Measurements from ENCODE around the gene DNTT. TPM values are rescaled to one million over a fixed set of nuclear protein-coding genes. Genes with fewer than 3 reads are reported as not detected.

The DNTT gene
- total RNA-seq, 1 donor from 2014 or later: not detected

DNA sequence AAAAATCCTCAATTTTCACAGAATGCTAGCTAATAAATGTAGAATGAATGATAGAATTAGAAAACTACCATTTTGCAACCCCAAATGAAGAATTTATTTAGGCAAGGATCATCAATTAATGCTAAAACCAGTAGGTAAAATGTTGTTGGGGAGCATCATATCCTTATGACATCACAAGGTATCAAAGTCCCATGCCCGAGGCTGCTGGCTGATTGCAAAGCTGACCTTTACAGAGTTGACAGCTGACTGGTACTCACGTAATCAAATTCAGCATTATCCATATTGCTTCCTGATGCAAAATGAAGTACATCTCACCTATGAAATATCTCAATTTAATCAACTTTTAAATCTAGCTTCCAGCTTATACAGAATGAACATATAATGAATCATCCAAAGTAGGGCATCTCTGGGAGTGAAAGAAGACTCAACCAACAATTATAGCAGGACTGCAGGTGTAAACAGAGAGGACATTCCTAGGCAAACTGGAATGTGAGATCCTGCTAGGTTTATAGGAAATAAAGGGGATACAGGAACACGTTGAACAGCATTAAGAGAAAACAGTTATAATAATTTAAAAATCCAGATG is 22.7 kb upstream of the DNTT start:
- Mint-ChIP-seq H3K9me3 (ENCODE audit: unreplicated experiment) (no peaks in the 10 kb centered on the region), H3K27me3 (ENCODE audit: unreplicated experiment) (peaks cover 3% of the 10 kb centered on the region), H3K4me1 (ENCODE audit: low read depth, unreplicated experiment) (no peaks in the 10 kb centered on the region), H3K36me3 (ENCODE audit: unreplicated experiment) (no peaks in the 10 kb centered on the region), H3K27ac (ENCODE audit: unreplicated experiment) (no peak overlapping the region), H3K4me3 (ENCODE audit: unreplicated experiment) (no peak overlapping the region)
- TF ChIP-seq, protein P1, sequence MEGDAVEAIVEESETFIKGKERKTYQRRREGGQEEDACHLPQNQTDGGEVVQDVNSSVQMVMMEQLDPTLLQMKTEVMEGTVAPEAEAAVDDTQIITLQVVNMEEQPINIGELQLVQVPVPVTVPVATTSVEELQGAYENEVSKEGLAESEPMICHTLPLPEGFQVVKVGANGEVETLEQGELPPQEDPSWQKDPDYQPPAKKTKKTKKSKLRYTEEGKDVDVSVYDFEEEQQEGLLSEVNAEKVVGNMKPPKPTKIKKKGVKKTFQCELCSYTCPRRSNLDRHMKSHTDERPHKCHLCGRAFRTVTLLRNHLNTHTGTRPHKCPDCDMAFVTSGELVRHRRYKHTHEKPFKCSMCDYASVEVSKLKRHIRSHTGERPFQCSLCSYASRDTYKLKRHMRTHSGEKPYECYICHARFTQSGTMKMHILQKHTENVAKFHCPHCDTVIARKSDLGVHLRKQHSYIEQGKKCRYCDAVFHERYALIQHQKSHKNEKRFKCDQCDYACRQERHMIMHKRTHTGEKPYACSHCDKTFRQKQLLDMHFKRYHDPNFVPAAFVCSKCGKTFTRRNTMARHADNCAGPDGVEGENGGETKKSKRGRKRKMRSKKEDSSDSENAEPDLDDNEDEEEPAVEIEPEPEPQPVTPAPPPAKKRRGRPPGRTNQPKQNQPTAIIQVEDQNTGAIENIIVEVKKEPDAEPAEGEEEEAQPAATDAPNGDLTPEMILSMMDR (IDR thresholded peaks at IDR 0.05; ENCODE audit: partially characterized antibody, unreplicated experiment): no peak
- no peak for DNase-seq

DNA sequence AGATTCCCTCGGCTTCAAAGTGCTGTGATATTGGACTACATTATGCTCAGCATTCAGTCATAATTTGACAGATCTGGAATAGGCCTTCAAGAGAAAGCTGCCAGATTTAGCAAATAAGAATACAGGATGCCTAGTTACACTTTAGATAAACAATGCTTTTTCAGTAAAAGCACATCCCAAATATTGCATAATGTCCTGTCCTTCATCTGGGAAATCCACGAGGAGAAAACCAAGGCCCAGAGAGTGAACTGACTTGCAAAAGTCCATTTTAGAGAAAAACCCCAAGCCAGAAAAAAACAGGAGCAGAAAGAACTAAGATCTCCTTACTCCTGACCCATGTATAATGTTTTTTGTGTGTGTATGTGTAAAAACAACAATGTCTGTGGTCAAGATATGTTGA is 20.9 kb upstream of the DNTT start:
- TF ChIP-seq, protein P1 (IDR thresholded peaks at IDR 0.05; ENCODE audit: partially characterized antibody, unreplicated experiment): no peak
- no peak for DNase-seq
- Mint-ChIP-seq H3K36me3 (ENCODE audit: unreplicated experiment) (no peaks in the 10 kb centered on the region), H3K27ac (ENCODE audit: unreplicated experiment) (no peak overlapping the region), H3K4me1 (ENCODE audit: low read depth, unreplicated experiment) (no peaks in the 10 kb centered on the region), H3K9me3 (ENCODE audit: unreplicated experiment) (no peaks in the 10 kb centered on the region), H3K27me3 (ENCODE audit: unreplicated experiment) (no peaks in the 10 kb centered on the region), H3K4me3 (ENCODE audit: unreplicated experiment) (no peak overlapping the region)

DNA sequence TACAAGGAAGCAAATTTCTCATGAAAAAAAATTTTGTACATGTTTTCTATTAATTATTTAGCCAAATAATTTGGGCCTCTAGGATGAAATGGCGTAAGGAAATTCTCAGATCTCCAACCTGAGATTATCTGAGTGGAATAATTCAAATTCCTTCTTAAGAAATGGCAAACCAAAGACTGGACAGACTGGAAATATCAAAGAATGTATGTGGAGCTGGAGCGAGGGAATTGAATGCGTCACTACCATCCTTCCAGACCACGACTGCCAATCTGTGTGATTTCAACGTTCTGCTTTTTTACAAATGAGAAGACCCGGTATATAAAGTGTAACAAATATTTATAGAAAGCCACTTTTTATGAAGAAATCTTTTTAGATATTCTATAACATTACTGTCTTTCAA is 20.5 kb upstream of the DNTT start:
- no peaks in the 10 kb centered on the region for H3K9me3 Mint-ChIP-seq (ENCODE audit: unreplicated experiment)
- no peak overlapping the region for H3K4me3 Mint-ChIP-seq (ENCODE audit: unreplicated experiment)
- TF ChIP-seq, protein P1 (IDR thresholded peaks at IDR 0.05; ENCODE audit: partially characterized antibody, unreplicated experiment): no peak
- no peak overlapping the region for H3K27ac Mint-ChIP-seq (ENCODE audit: unreplicated experiment)
- H3K27me3 Mint-ChIP-seq (ENCODE audit: unreplicated experiment): no peaks in the 10 kb centered on the region
- DNase-seq: no peak
- H3K36me3 Mint-ChIP-seq (ENCODE audit: unreplicated experiment): no peaks in the 10 kb centered on the region
- H3K4me1 Mint-ChIP-seq (ENCODE audit: low read depth, unreplicated experiment): no peaks in the 10 kb centered on the region

DNA sequence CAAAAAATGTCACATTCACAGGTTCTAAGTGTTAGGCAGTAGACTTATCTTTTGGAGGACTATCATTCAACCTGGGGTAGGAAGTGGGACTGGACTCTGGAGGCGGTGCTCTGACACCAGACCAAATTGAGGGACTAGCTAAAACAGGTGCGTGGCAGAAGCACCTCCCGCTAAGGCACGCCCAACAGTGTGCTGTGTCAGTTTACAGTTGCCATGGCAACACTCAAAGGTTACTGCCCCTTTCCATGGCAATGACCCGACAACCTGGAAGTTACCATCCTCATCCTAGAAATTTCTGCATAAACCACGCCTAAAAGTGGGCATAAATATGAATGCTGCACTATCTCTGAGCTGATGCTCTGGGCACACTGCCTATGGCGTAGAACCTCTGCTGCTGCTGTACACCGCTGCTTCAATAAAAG is 18.9 kb upstream of the DNTT start:
- no peak overlapping the region for H3K27ac Mint-ChIP-seq (ENCODE audit: unreplicated experiment)

More for the DNA sequence above, 18.9 kb upstream of the DNTT start:
- DNase-seq: no peak
- Mint-ChIP-seq H3K4me3 (ENCODE audit: unreplicated experiment) (no peak overlapping the region), H3K27me3 (ENCODE audit: unreplicated experiment) (no peaks in the 10 kb centered on the region), H3K9me3 (ENCODE audit: unreplicated experiment) (no peaks in the 10 kb centered on the region), H3K4me1 (ENCODE audit: low read depth, unreplicated experiment) (no peaks in the 10 kb centered on the region), H3K36me3 (ENCODE audit: unreplicated experiment) (no peaks in the 10 kb centered on the region)
- TF ChIP-seq, protein P1 (IDR thresholded peaks at IDR 0.05; ENCODE audit: partially characterized antibody, unreplicated experiment): no peak

Measured in glutamatergic neuron (in vitro differentiated cells).